DOHH2 (cell line): ENCODE measurements around the gene DOHH.
A peak's percentile ranks its signal among the peaks of the same experiment; 100 is the strongest.

Experiments
- H3F3A ChIP-seq: fragments of 200-600 bp; sonication (generic), shearing (Covaris generic); 2 replicates; pipeline ENCODE4 v1.6.0; 2016; ENCODE audit warnings: antibody characterized with exemption, mild to moderate bottlenecking; ENCODE audit not compliant: control insufficient read depth, insufficient read depth
- H3K27ac ChIP-seq: fragments of 200-600 bp; sonication (generic); 2 replicates; pipeline ENCODE4 v1.5.1; 2014; ENCODE audit warnings: low read depth, mild to moderate bottlenecking, low read length, moderate library complexity
- H3K27me3 ChIP-seq: fragments of 200-600 bp; sonication (generic); 2 replicates; pipeline ENCODE4 v1.6.1; 2014; ENCODE audit warnings: mild to moderate bottlenecking, low read length, mixed read lengths; ENCODE audit not compliant: control insufficient read depth
- H3K36me3 ChIP-seq: fragments of 200-600 bp; sonication (generic); 2 replicates; pipeline ENCODE4 v1.6.1; 2014; ENCODE audit warnings: mild to moderate bottlenecking, low read length, moderate library complexity, mixed read lengths; ENCODE audit not compliant: control insufficient read depth
- H3K4me1 ChIP-seq: fragments of 200-600 bp; sonication (generic); 2 replicates; pipeline ENCODE4 v1.6.1; 2014; ENCODE audit warnings: mild to moderate bottlenecking, low read length, mixed read lengths; ENCODE audit not compliant: control insufficient read depth
- H3K4me2 ChIP-seq: fragments of 200-600 bp; sonication (generic); 2 replicates; pipeline ENCODE4 v1.6.0; 2014; ENCODE audit warnings: mild to moderate bottlenecking, low read length, moderate library complexity
- H3K4me3 ChIP-seq: fragments of 200-600 bp; sonication (generic); 2 replicates; pipeline ENCODE4 v1.5.1; 2014; ENCODE audit warnings: mild to moderate bottlenecking, low read length, mixed read lengths
- H3K79me2 ChIP-seq: fragments of 200-600 bp; sonication (generic); 2 replicates; pipeline ENCODE4 v1.6.1; 2014; ENCODE audit warnings: mild to moderate bottlenecking, low read length, mixed read lengths; ENCODE audit not compliant: control insufficient read depth
- H3K9me2 ChIP-seq: fragments of 200-600 bp; sonication (generic); replicated peaks from 2 replicates; pipeline ENCODE4 v1.6.1; 2014; ENCODE audit warnings: mild to moderate bottlenecking, low read length, mixed read lengths; ENCODE audit not compliant: control insufficient read depth
- H3K9me3 ChIP-seq: fragments of 200-600 bp; sonication (generic); 2 replicates; pipeline ENCODE4 v1.6.1; 2014; ENCODE audit warnings: antibody characterized with exemption, low read length, mixed read lengths; ENCODE audit not compliant: control insufficient read depth, insufficient read depth
- H4K20me1 ChIP-seq: fragments of 200-600 bp; sonication (generic); 2 replicates; pipeline ENCODE4 v1.6.0; 2014; ENCODE audit warnings: low read depth, mild to moderate bottlenecking, antibody characterized with exemption, low read length, moderate library complexity; ENCODE audit not compliant: control insufficient read depth, insufficient read depth
- CTCF ChIP-seq: fragments of 200-600 bp; sonication (generic); IDR thresholded peaks from one replicate; pipeline ENCODE4 v1.5.1; 2014; ENCODE audit warnings: antibody characterized with exemption, mild to moderate bottlenecking, low read depth, low read length; ENCODE audit not compliant: poor library complexity, severe bottlenecking
- EZH2phosphoT487 ChIP-seq: fragments of 200-600 bp; sonication (generic); IDR thresholded peaks from 2 replicates; pipeline ENCODE4 v1.6.1; 2017; ENCODE audit warnings: borderline replicate concordance, mild to moderate bottlenecking, antibody characterized with exemption, low read length, moderate library complexity, mixed read lengths

DOHH gene

GRCh38 chr19:3507371-3508120 is 7.1 kb upstream of the DOHH start:
- Histone ChIP-seq H3K79me2 (peaks cover 64% of the 10 kb centered on the region), H3K4me2 (peak overlapping the region; percentile 93)
- TF ChIP-seq EZH2phosphoT487 (no peak), CTCF (no peak)

GRCh38 chr19:3506384-3507340 is 6.2 kb upstream of the DOHH start:
- Histone ChIP-seq H3K4me2 (peak overlapping the region; percentile 93), H3K27me3 (no peaks in the 10 kb centered on the region), H3K9me3 (no peaks in the 10 kb centered on the region), H4K20me1 (peaks cover 10% of the 10 kb centered on the region; the same call in 1 of the 2 replicates), H3F3A (no peaks in the 10 kb centered on the region; the same call in 1 of the 2 replicates), H3K27ac (peak overlapping the region; percentile 51), H3K9me2 (no peaks in the 10 kb centered on the region), H3K4me1 (peaks cover 20% of the 10 kb centered on the region), H3K36me3 (peaks cover 36% of the 10 kb centered on the region), H3K79me2 (peaks cover 55% of the 10 kb centered on the region), H3K4me3 (peak overlapping the region; percentile 89)
- TF ChIP-seq EZH2phosphoT487 = no peak
- TF ChIP-seq CTCF = no peak

More at GRCh38 chr19:3507371-3508120, 7.1 kb upstream of the DOHH start:
- H3K9me2 ChIP-seq = no peaks in the 10 kb centered on the region
- H3K4me1 ChIP-seq = peaks cover 20% of the 10 kb centered on the region
- no peak overlapping the region for H3K27ac ChIP-seq
- H3K4me3 ChIP-seq = peak overlapping the region; percentile 89
- H3K36me3 ChIP-seq = peaks cover 36% of the 10 kb centered on the region
- H3K9me3 ChIP-seq = no peaks in the 10 kb centered on the region
- H3K27me3 ChIP-seq = no peaks in the 10 kb centered on the region
- H4K20me1 ChIP-seq = peaks cover 10% of the 10 kb centered on the region; the same call in 1 of the 2 replicates
- H3F3A ChIP-seq = no peaks in the 10 kb centered on the region; the same call in 1 of the 2 replicates

GRCh38 chr19:3505598-3506383 is 5.3 kb upstream of the DOHH start, which contains the start of gene FZR1:
Gene FZR1, plus strand, starts transcription at chr19:3506311. Its CDS starts 16,679 bp downstream, at chr19:3522990.
- Histone ChIP-seq H3K79me2 (peaks cover 46% of the 10 kb centered on the region), H3K4me1 (peaks cover 25% of the 10 kb centered on the region), H3K36me3 (peaks cover 31% of the 10 kb centered on the region), H3K9me2 (no peaks in the 10 kb centered on the region), H3K9me3 (no peaks in the 10 kb centered on the region), H3K4me3 (peak within 1 kb of the TSS; percentile 89), H3K27me3 (no peaks in the 10 kb centered on the region), H3F3A (no peaks in the 10 kb centered on the region; the same call in 1 of the 2 replicates), H4K20me1 (peaks cover 10% of the 10 kb centered on the region; the same call in 1 of the 2 replicates), H3K4me2 (peak within 1 kb of the TSS; percentile 93), H3K27ac (peak within 1 kb of the TSS; percentile 51)
- no peak for TF ChIP-seq EZH2phosphoT487
- no peak for TF ChIP-seq CTCF
